ENCODE data around the gene RHO. TPM values are rescaled to one million over a fixed set of nuclear protein-coding genes. Genes with fewer than 3 reads are reported as not detected.

Gene RHO
- polyA plus RNA-seq, 1 donor (not counting 4 experiments of a cell fraction or from before 2014, with no cell fraction given) = not detected

DNA sequence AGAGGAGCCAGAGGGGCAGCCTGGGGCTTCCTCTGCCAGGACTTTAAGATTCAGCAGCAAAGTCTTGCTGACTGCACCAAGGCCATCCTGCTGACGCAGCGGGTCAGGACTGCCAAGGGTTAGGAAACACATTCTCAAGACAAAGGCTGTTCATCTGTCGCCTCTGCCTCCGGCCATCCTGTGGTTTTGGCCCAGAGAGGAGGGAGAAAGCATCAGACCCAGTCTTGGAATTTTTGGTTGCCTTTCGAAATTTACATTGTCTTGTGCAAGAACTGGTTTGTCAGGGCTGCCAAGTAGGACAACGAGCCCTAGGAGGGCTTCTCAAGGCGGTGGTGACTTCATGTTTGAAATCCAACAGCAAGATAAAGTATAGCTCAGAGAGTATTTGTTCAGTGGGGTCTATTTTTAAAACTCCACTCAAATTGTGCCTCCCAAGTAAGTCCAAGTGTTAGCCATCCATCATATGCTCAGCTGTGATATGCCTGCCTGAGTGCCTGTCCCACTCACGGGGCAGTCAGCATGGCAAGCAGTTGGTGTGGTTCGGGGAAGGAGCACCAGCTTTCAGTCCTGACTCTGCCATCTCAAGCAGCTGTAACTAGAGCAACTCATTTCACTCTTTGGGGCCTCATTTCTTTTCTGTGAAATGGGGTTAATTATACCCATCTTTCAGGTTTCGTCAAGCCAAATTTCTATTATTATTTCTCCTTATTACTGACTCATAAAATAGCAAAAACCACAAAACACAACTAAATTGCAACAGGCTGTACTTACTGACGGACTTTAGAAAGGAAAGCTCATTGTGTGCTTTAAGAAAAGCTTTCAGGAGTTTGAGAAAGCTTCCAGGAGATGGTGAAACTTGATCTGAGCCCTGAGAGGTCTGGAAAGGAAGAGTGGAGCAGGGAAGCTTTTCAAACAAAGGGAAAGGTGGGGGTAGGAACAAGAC, 42.4 kb upstream of the RHO start:
- Histone ChIP-seq H3K36me3 (ENCODE audit: control insufficient read depth in 2 of 2, extremely low read depth in 1 of 2, insufficient read depth in 2 of 2, low read length in 2 of 2) (peaks cover 0 to 3% of the 10 kb centered on the region in 2 experiments), H2AFZ (ENCODE audit: control insufficient read depth, low read length) (no peak overlapping the region), H3K4me1 (ENCODE audit: control insufficient read depth, extremely low read depth, insufficient read depth, low read length) (peaks cover 16% of the 10 kb centered on the region), H4K20me1 (ENCODE audit: control insufficient read depth, extremely low read depth, insufficient read depth, low read length) (no peaks in the 10 kb centered on the region), H3K9ac (ENCODE audit: control insufficient read depth, extremely low read depth, insufficient read depth, low read length) (no peak overlapping the region), H3K27me3 (ENCODE audit: control insufficient read depth, extremely low read depth, insufficient read depth, low read length) (no peaks in the 10 kb centered on the region), H3K9me1 (ENCODE audit: control insufficient read depth, extremely low read depth, insufficient read depth, low read length) (no peaks in the 10 kb centered on the region), H3K27ac (ENCODE audit: control insufficient read depth, insufficient read depth, low read length) (no peak overlapping the region), H3K9me3 (ENCODE audit: control insufficient read depth, low read depth, low read length) (no peaks in the 10 kb centered on the region), H3K4me3 (ENCODE audit: control insufficient read depth in 2 of 3, extremely low read depth in 1 of 3, insufficient read depth in 2 of 3, low read depth in 1 of 3, low read length in 3 of 3) (no peak overlapping the region), H3K4me2 (ENCODE audit: control insufficient read depth, extremely low read depth, insufficient read depth, low read depth, low read length) (no peak overlapping the region), H3K79me2 (ENCODE audit: control insufficient read depth, insufficient read depth, low read length) (no peaks in the 10 kb centered on the region)
- FAIRE-seq (no peak), DNase-seq (ENCODE audit: low read depth, low spot score) (peak; percentile 17)
- TF ChIP-seq, protein P1, sequence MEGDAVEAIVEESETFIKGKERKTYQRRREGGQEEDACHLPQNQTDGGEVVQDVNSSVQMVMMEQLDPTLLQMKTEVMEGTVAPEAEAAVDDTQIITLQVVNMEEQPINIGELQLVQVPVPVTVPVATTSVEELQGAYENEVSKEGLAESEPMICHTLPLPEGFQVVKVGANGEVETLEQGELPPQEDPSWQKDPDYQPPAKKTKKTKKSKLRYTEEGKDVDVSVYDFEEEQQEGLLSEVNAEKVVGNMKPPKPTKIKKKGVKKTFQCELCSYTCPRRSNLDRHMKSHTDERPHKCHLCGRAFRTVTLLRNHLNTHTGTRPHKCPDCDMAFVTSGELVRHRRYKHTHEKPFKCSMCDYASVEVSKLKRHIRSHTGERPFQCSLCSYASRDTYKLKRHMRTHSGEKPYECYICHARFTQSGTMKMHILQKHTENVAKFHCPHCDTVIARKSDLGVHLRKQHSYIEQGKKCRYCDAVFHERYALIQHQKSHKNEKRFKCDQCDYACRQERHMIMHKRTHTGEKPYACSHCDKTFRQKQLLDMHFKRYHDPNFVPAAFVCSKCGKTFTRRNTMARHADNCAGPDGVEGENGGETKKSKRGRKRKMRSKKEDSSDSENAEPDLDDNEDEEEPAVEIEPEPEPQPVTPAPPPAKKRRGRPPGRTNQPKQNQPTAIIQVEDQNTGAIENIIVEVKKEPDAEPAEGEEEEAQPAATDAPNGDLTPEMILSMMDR (optimal IDR thresholded peaks at IDR 0.05 in 1 of 3, IDR thresholded peaks at IDR 0.05 in 1 of 3, conservative IDR thresholded peaks at IDR 0.05 in 1 of 3; ENCODE audit: extremely low read depth in 1 of 3, insufficient read depth in 2 of 3, low read length in 3 of 3) = no peak
- no peak for TF ChIP-seq EZH2 (IDR thresholded peaks at IDR 0.05; ENCODE audit: low read length)
- dilution Hi-C loops (cut with MboI; ENCODE audit: extremely low pct_ligation_motif_present, low sequenced_read_pairs) = no loop called here

- TF ChIP-seq, protein P1 (optimal IDR thresholded peaks at IDR 0.05 in 1 of 3, IDR thresholded peaks at IDR 0.05 in 1 of 3, conservative IDR thresholded peaks at IDR 0.05 in 1 of 3; ENCODE audit: extremely low read depth in 1 of 3, insufficient read depth in 2 of 3, low read length in 3 of 3) = no peak
- TF ChIP-seq EZH2 (IDR thresholded peaks at IDR 0.05; ENCODE audit: low read length) = no peak
- no peak overlapping the region for H2AFZ ChIP-seq (ENCODE audit: control insufficient read depth, low read length)
Measured at GRCh38 chr3:129486664-129487035, 41.8 kb upstream of the RHO start.

More at GRCh38 chr3:129486664-129487035, 41.8 kb upstream of the RHO start:
- dilution Hi-C loops (cut with MboI; ENCODE audit: extremely low pct_ligation_motif_present, low sequenced_read_pairs) = no loop called here
- Histone ChIP-seq H3K4me2 (ENCODE audit: control insufficient read depth, extremely low read depth, insufficient read depth, low read depth, low read length) (no peak overlapping the region), H3K4me3 (ENCODE audit: control insufficient read depth in 2 of 3, extremely low read depth in 1 of 3, insufficient read depth in 2 of 3, low read depth in 1 of 3, low read length in 3 of 3) (no peak overlapping the region), H3K79me2 (ENCODE audit: control insufficient read depth, insufficient read depth, low read length) (no peaks in the 10 kb centered on the region), H3K9me1 (ENCODE audit: control insufficient read depth, extremely low read depth, insufficient read depth, low read length) (no peaks in the 10 kb centered on the region), H3K27me3 (ENCODE audit: control insufficient read depth, extremely low read depth, insufficient read depth, low read length) (no peaks in the 10 kb centered on the region), H3K9ac (ENCODE audit: control insufficient read depth, extremely low read depth, insufficient read depth, low read length) (no peak overlapping the region), H3K9me3 (ENCODE audit: control insufficient read depth, low read depth, low read length) (no peaks in the 10 kb centered on the region), H3K4me1 (ENCODE audit: control insufficient read depth, extremely low read depth, insufficient read depth, low read length) (peaks cover 11% of the 10 kb centered on the region), H3K36me3 (ENCODE audit: control insufficient read depth in 2 of 2, extremely low read depth in 1 of 2, insufficient read depth in 2 of 2, low read length in 2 of 2) (peaks cover 0 to 3% of the 10 kb centered on the region in 2 experiments), H3K27ac (ENCODE audit: control insufficient read depth, insufficient read depth, low read length) (no peak overlapping the region), H4K20me1 (ENCODE audit: control insufficient read depth, extremely low read depth, insufficient read depth, low read length) (no peaks in the 10 kb centered on the region)
- FAIRE-seq (no peak), DNase-seq (ENCODE audit: low read depth, low spot score) (no peak)
